ENCODE results near the gene ZNF740. TPM values are rescaled to one million over a fixed set of nuclear protein-coding genes. Genes with fewer than 3 reads are reported as not detected.

Gene ZNF740
- total and polyA plus RNA-seq, 2 of the 8 experiments (the other 6 are each of a cell fraction or from before 2014, with no cell fraction given) = 8.2 to 40.0 TPM

DNA sequence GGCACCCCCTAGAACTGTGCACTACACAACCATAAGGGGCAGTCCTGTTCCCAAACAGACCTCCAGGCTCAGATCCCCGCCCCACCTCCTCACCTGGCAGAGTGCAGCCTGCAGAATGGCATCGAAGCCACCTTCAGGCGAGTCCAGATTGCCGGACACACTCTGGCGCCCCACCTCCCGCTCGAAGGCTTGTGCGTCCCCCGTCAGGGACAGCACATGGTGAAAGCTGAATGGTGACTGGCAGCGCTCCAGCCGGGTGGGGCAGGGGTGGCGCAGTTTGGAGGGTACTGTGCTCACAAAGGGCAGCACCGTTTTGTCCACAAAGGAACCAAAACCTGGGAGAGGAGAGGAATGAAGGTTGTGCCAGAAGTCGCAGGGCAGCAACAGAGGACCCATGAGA, 16.0 kb downstream of the ZNF740 start:
- H3K4me3 ChIP-seq (ENCODE audit: extremely low read depth in 1 of 4, insufficient read depth in 2 of 4, low read depth in 3 of 4, low read length in 4 of 4) = no peak overlapping the region
- no peak overlapping the region for H2BK120ac ChIP-seq (replicated peaks; ENCODE audit: low read depth, low read length)
- CTCF ChIA-PET (ENCODE audit: partially characterized antibody) = interaction anchor here (0.7 to 12.9 kb wide), 24 partner anchors 11 to 149 kb away, joined by 3 to 198 read pairs (median 8); partner anchors contain the start of genes CSAD, ESPL1, ITGB7 and MYG1
- peaks cover 2% of the 10 kb centered on the region; the same call in 1 of the 2 replicates for H3K23me2 ChIP-seq (ENCODE audit: low read depth, low read length)
- no peak overlapping the region for H2AFZ ChIP-seq (ENCODE audit: low read length)
- no peak overlapping the region for H3K27ac ChIP-seq (ENCODE audit: low read depth, low read length)
- H4K91ac ChIP-seq (replicated peaks; ENCODE audit: insufficient read length, low read length) = no peak overlapping the region
- no peaks in the 10 kb centered on the region for H3K9me3 ChIP-seq (ENCODE audit: insufficient read depth in 2 of 2, low read depth in 1 of 2, low read length in 1 of 2)
- no peak overlapping the region for H3K56ac ChIP-seq (replicated peaks; ENCODE audit: insufficient read length, low read depth, low read length)
- no peak overlapping the region for H2BK5ac ChIP-seq (ENCODE audit: low read depth, low read length)
- H3K79me2 ChIP-seq (ENCODE audit: control insufficient read depth in 1 of 2, insufficient read depth in 2 of 2, low read length in 2 of 2) = no peaks in the 10 kb centered on the region
- H3K18ac ChIP-seq (ENCODE audit: extremely low read depth, low read length) = no peak overlapping the region
- no peak overlapping the region; the same call in 1 of the 2 replicates for H4K8ac ChIP-seq (ENCODE audit: extremely low read depth, insufficient read depth, low read length)
- H3K14ac ChIP-seq (ENCODE audit: insufficient read length) = no peak overlapping the region
- H2BK12ac ChIP-seq (ENCODE audit: low read depth, low read length) = no peak overlapping the region
- DNase-seq (ENCODE audit: low read depth in 1 of 2, low spot score in 2 of 2) (no peak), FAIRE-seq (no peak)
- H4K20me1 ChIP-seq (replicated peaks in 1 of 2; ENCODE audit: control insufficient read depth in 1 of 2, insufficient read depth in 2 of 2, low read length in 2 of 2) = peaks cover 0 to 4% of the 10 kb centered on the region in 2 experiments
- H3K36me3 ChIP-seq (ENCODE audit: control insufficient read depth in 2 of 4, insufficient read depth in 4 of 4, low read length in 3 of 4) = no peaks in the 10 kb centered on the region
- no peak overlapping the region for H2BK20ac ChIP-seq (ENCODE audit: low read length)
- H3K9ac ChIP-seq (replicated peaks in 1 of 4; ENCODE audit: extremely low read depth in 1 of 4, low read depth in 3 of 4, low read length in 3 of 4) = no peak overlapping the region
- TF ChIP-seq SP2 (IDR thresholded peaks at IDR 0.05; ENCODE audit: low read length) (no peak), TCF12 (IDR thresholded peaks at IDR 0.05; ENCODE audit: low read depth, low read length) (no peak), TBP (IDR thresholded peaks at IDR 0.05; ENCODE audit: low read depth, low read length) (no peak), PHF8 (conservative IDR thresholded peaks at IDR 0.05; ENCODE audit: low read depth, low read length) (no peak), CBX5 (IDR thresholded peaks at IDR 0.05; ENCODE audit: low read depth, low read length) (no peak), KDM5A (IDR thresholded peaks at IDR 0.05; ENCODE audit: low read length) (no peak), ZNF274 (IDR thresholded peaks at IDR 0.05; ENCODE audit: borderline replicate concordance, extremely low read depth, low read length) (no peak), EZH2 (IDR thresholded peaks at IDR 0.05; ENCODE audit: low read depth, low read length, severe bottlenecking) (no peak)
- H3K4ac ChIP-seq (replicated peaks; ENCODE audit: insufficient read length, low read depth, low read length) = no peak overlapping the region
- no peak overlapping the region; the same call in 1 of the 2 replicates for H2AK5ac ChIP-seq (ENCODE audit: low read depth, low read length)
- POLR2A ChIA-PET (ENCODE audit: partially characterized antibody) = interaction anchor here (1.2 to 2.0 kb wide), 8 partner anchors 8 to 189 kb away, joined by 3 to 8 read pairs (median 4); partner anchors contain the start of gene ITGB7
- H3K4me2 ChIP-seq (ENCODE audit: insufficient read depth in 1 of 2, low read depth in 2 of 2, low read length in 2 of 2) = no peak overlapping the region
- H3K4me1 ChIP-seq (replicated peaks in 1 of 4; ENCODE audit: control insufficient read depth in 3 of 4, insufficient read depth in 4 of 4, low read length in 3 of 4) = no peaks in the 10 kb centered on the region; a peak in 1 of 7 replicates
- H2BK15ac ChIP-seq (ENCODE audit: low read length) = no peak overlapping the region
- H3K23ac ChIP-seq (ENCODE audit: insufficient read length) = no peak overlapping the region
- peaks cover 2 to 37% (median 20%) of the 10 kb centered on the region in 4 experiments for H3K27me3 ChIP-seq (replicated peaks in 1 of 4; ENCODE audit: control insufficient read depth in 3 of 4, extremely low read depth in 1 of 4, insufficient read depth in 3 of 4, low read length in 3 of 4)
- H3K79me1 ChIP-seq (ENCODE audit: low read depth, low read length) = no peaks in the 10 kb centered on the region
- H4K5ac ChIP-seq (ENCODE audit: insufficient read length, low read depth, low read length) = no peak overlapping the region
- 83% methylated on average over 13 of the region's 14 CpGs; no CpG with 5 or more reads in 1 of the 2 experiments for WGBS, 2 experiments (ENCODE audit: extremely low coverage in 1 of 2, insufficient coverage in 1 of 2, insufficient read length in 1 of 2, insufficient replicate concordance in 2 of 2, low coverage in 1 of 2, low lambda C conversion rate in 2 of 2, missing lambda C conversion rate in 1 of 2)
